HG02885 (cell line): ENCODE measurements around the gene IRS1.
"Not testable (repeated sequence)": the region's sequence is repeated elsewhere in the genome, so short reads cannot be mapped to it uniquely, and the experiment has no call there.

Experiments used
- ATAC-seq: cut with Tn5 transposase; IDR thresholded peaks from one replicate; pipeline ENCODE4 v1.9.1; 2021; ENCODE audit warnings: mild to moderate bottlenecking; ENCODE audit not compliant: unreplicated experiment, poor library complexity

Gene IRS1, protein sequence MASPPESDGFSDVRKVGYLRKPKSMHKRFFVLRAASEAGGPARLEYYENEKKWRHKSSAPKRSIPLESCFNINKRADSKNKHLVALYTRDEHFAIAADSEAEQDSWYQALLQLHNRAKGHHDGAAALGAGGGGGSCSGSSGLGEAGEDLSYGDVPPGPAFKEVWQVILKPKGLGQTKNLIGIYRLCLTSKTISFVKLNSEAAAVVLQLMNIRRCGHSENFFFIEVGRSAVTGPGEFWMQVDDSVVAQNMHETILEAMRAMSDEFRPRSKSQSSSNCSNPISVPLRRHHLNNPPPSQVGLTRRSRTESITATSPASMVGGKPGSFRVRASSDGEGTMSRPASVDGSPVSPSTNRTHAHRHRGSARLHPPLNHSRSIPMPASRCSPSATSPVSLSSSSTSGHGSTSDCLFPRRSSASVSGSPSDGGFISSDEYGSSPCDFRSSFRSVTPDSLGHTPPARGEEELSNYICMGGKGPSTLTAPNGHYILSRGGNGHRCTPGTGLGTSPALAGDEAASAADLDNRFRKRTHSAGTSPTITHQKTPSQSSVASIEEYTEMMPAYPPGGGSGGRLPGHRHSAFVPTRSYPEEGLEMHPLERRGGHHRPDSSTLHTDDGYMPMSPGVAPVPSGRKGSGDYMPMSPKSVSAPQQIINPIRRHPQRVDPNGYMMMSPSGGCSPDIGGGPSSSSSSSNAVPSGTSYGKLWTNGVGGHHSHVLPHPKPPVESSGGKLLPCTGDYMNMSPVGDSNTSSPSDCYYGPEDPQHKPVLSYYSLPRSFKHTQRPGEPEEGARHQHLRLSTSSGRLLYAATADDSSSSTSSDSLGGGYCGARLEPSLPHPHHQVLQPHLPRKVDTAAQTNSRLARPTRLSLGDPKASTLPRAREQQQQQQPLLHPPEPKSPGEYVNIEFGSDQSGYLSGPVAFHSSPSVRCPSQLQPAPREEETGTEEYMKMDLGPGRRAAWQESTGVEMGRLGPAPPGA (N-terminal part only)

DNA sequence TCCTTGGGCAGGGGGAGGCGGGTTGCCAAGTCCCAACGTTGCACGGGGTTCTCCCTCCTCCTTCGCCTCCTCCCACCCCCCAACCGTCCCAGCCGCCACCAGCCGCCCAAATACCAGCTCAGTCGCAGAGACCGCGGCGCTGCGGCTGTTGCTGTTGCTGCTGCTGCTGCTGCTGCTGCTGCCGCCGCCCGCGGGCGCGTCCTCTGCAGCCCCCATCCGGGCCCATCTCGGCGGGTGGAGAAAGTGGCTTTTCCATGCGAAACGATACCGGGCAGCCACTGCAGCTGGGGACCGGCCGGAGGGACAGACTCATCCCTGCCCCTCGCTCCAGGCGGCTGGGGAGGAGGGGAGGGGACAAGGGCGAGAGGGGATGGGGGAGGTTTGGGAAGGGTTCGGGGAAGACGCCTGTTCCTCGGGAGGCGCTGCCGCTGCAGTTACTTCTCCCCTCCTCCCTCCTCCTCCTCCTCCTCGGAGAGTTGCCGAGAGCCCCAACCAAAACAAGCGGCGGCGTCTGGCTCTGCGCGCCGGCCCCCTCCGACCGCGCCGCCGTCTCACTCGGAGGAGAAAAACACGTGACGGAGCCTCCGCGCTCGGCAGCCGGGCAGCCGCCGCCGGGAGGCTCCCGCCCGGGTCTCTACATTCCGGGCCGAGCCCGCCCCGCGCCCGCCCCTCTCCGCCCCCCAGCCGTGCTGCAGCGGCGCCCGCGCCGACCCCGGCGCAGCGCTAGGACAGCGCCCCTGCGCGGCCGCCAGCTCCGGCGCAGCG is at the start of gene IRS1:
TSS of gene IRS1 (minus strand) at position 610 of the 765 bp plus-strand sequence. CDS start 1,082 bp downstream, outside the sequence.
- ATAC-seq, result peak; percentile 38

DNA sequence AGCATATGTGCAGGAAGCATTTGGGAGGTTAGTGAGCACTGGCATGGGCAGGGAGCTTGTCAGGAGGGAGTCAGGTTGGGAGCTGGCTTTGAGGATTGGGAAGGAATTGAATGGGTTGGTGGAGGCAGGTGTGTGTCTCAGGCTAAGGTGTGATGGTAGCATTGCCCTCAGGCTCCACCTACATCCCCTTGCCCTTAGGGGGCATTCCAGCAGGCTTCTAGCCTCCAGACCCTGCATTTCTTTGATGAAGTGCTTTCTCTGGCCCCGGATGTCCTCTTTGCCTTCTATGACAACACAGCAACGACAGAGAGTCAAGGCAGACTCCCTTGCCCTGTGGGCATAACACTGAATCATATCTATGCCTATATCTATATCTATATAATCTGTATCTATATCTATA is 49.7 kb upstream of the IRS1 start:
- no peak for ATAC-seq

DNA sequence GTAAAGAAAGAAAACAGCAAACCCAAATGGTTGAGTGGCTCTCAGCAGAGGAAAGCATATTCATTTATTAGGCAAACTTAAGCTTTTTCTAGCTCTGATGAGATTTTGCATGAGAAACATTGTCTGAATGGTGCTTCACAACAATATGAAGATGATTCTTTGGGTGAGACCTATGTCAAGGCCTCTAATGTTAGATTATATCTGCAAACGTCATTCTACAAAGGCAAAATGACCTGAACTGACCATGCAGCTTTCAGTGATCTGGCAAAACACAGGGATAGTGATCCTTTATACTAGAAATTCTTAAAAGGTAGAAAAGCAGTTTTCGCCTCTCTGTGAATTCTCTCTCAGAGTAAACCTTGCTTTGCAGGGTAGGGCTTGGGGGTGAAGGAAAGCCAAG is 47.9 kb upstream of the IRS1 start:
- no peak for ATAC-seq

DNA sequence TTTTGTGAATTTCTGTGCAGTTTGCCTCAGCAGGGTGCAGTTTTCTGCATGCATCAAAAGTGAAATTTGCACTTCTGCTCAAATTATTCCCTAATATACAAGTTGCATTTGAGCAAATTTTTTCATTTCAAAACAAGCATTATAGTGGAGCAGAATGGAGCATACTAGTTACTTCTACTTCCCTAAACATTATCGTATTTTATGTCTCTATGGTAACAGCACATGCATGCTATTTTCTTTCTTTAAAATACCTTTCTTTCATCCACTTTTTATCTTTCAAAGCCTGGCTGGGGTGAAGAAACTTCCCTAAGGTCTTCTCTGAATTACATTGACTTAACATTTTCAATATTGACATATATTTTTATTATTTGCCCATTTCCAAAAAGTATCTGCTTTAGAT is 47.5 kb upstream of the IRS1 start:
- ATAC-seq, result no peak

DNA sequence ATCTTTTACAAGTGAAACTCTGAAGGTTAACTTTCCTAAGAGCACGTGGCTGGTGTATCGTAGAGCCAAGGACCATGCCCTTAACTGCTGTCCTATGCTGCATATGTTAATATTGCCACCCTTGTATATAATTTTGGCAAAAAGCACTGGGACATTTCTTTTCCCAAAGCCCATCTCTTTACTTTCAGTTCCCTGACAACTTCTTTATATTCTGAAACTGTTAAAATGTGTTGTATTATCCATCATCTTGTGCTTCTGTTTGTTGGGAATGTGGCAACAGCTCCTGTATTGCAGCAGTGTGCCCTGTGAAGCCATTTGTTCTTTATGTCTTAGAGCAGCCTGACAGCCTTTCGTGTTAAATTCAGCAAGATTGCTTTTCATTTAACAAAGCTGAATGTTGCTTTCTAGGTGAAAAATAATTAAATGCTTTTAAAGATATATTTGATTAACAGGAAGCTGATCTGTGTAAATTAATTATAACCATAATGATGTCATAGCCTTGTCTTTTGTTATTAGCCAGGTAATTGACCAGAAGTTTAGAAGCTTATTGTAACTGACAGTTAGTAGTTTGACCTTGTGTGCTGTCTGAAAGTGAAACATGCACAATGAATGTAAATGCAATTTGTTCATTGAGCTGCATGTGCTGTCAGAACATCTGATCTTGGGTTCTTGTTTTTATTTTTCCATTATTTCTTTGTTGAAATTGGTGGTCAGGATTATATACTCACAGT is 45.9 kb upstream of the IRS1 start:
- peak; percentile 67 for ATAC-seq

DNA sequence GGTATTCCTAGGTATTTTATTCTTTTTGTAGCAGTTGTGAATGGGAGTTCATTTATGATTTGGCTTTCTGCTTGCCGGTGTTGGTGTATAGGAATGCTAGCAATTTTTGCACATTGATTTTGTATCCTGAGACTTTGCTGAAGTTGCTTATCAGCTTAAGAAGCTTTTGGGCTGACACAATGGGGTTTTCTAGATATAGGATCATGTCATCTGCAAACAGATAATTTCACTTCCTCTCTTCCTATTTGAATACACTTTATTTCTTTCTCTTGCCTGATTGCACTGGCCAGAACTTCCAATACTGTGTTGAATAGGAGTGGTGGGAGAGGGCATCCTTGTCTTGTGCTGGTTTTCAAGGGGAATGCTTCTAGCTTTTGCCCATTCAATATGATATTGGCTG is 43.4 kb upstream of the IRS1 start:
- not testable (repeated sequence) for ATAC-seq

DNA sequence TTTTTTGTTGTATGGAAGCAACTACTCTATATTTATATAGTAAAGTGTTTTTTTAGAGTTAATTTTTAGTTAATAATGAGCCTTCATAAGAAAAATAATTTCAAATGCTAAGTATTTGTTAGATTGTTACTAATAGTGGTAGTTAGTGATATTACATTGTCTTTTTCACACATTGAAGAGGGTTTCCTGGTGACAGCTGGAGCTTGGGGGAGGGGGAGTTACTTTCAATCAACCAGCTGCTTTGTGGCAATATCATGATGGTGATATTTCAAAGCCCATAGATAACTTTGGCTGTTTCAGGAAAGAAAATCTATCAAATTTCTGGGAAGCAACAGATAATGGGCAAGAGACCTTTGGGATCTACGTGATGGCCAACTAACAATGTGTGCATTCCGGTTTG is 40.3 kb upstream of the IRS1 start:
- ATAC-seq, result no peak

DNA sequence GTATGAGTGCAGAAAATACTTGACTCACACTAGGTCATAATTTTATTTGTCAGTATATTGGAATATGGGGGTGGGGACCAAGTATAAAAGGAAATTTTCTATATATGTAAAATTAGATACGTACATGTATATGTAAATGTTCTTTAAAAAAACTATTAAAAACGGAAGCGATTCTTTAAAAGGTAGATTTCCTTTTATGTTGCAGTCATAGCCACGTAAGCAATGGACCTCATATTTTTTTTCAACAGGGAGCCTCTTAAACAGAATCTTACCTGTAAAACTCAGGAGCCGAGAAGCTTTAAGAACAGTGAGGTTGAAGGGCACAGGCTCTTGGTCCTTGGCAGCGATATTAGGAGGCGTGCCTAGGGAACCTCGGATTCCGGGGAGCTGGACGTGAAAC is 39.5 kb upstream of the IRS1 start:
- ATAC-seq, result no peak

DNA sequence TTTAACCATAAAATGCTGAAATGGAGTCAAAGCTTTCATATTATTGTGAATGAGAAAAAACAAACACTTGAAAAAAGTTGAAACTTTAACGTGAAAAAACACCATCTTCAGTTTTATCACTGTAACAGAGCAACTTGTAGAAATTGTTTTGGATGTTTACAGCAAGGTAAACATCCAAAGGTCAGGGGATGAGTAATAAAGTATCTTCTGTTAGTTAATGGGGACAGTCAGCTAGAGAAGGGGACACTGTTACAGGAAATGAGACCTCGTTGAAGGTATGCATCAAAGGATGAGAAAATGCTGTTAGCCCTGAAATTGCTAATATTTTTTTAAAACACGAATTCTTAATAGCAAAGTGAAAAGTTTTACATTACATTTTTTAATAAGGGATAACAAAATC is 39.1 kb upstream of the IRS1 start:
- no peak for ATAC-seq

DNA sequence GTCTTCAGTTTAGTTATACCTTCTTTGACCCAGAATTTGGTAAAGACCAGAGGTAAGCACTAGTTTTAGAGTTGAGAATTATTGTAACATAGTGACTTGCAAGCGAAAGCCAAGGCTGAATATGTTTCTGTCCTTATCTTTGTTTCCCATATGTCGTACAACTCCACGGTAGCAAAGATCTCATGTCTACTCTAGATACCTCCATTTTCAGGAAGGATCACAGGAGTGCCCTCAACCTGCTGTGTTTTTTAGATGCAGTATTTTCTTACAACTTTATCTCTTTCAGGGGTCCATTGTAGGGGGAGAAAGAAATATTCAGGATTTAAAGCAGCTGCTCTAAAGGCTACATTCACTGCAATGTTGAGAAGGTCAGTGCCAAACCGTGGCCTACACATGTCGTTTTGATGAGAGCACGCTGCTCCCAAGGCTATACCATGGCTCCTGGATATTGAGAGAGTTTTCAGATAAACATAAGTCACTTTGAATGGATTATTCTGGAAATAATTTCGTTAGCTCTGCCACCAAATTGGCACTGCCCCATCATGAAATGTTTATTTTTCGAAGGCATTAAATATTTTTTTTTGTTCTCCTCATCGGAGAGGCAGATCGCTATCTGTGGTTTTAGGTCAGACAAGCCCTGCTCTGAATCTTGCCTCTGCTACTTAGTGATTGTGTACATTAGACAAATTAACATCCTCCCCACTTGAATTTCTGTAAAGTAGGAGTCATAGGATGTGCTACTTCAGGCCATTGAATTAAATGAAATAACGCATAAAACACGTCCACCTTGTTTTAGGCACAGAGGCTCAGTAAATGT is 38.4 kb upstream of the IRS1 start:
- ATAC-seq, result no peak

DNA sequence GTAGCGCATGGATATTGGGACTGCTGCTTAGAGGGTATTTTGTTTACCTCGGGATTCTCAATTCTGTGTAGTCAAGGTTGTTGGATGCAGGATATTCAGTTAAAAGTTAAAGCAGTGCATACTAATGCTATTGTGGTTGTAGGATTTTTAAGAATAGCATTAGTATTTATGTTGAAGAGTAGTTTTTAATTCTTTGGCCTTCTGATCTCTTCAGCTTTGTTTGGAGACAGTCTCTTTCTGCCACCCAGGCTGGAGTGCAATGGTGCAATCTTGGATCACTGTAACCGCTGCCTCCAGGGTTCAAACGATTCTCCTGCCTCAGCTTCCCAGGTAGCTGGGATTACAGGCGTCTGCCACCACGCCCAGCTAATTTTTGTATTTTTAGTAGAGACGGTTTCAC is 37.7 kb upstream of the IRS1 start:
- ATAC-seq, result no peak

DNA sequence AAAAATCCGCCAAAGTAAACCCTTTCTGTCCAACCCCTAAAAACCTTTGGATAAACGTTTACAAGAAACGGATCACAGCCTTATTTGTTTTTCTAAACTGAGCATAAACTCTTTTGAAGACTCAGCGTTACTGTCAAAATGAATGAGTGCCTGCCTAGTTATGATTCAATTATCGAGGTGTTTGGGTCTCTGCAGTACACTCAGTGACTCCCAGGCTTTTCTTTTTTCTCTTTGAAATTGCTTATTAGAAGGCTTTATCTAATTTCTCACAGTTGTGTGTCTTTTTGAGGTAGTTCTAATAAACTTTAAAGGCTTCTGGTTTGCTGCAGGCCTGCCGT is 36.9 kb upstream of the IRS1 start:
- peak; percentile 14 for ATAC-seq

DNA sequence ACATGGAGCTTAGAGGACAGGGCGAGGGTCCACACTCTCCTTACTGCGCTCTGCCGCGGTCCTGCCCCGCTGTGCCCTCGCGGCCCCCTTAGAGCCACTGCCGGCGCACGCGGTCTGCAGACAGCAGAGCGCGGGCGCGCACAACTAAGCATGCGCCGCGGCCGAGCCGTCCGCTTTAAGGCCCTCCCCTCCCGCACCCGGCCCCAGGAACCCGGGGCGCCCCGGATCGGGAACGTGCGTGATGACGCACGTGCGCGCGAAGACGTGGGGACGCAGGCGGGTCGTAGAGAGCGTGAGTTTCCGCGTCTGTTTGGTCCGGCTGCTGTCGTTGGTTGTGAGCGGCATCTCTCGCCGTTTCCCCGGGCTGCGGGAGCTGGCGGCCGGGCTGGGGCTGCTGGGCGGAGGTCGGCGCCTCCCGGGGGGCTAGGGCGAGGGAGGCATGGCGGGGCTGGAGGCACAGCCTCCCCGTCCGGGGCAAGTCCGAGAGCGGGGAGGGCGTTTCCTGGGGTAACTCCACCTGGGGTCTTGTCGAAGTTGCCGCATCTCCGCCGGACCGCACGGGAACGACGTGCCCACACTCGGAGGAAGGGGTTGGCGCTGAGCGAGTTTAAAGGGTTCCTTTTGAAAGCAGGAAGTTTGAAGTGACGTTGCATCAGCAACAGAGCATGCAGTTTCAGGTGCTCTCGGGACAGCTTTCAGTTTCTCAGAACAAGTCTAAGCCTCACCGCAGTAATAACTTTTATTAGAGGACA is 36.4 kb upstream of the IRS1 start, which contains the start of gene RHBDD1:
TSS of gene RHBDD1 (plus strand) at position 259 of the 752 bp plus-strand sequence. CDS start 28,640 bp downstream, outside the sequence.
- ATAC-seq, result peak; percentile 84

DNA sequence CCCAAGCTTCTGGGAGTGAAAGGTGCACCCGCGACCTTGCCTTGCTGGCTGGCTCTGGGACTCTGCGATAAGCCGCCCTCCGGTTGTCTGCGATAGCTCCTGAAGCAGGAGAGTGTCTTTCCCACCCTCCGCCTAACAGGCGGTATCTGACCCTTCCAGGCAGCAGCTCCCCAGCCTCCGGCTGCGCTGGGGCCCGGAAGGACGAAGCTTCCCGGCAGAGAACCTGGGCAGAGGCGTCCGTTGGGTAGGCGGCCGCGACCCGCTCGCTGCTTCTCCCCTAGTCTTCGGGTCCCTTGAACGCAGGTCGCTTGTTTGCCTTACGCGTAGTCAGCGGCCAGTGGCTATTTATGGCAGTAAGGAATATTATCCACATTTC is 35.8 kb upstream of the IRS1 start:
- ATAC-seq, result peak; percentile 17

DNA sequence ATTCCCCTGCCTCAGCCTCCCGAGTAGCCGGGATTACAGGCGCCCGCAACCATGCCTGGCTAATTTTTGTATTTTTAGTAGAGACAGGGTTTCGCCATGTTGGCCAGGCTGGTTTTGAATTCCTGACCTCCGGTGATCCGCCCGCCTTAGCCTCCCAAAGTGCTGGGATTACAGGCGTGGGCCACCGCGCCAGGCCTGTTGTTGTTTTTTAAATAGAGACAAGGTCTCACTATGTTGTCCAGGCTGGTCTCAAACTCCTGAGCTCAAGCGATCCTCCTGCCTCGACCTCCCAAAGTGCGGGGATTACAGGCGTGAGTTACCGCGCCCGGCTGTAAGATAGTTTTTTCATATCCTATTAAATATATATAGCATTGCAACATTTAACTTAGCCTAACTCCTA is 35.3 kb upstream of the IRS1 start:
- not testable (repeated sequence) for ATAC-seq

DNA sequence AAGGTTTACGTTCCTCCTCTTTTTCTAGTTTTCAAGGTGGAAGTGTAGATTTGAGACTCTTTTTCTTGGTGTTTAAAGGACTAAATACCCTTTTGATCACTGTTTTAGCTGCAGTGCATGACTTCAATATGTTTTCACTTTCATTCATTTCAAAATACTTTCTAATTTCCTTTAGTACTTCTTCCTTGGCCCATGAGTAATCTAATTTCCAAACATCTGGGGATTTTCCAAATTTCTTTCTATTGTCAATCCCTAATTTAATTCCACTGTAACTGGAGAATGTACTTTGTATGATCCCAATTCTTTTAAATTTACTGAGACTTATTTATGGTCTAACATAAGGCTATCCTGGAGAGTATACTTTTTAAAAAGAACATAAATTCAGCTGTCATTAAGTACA is 32.4 kb upstream of the IRS1 start:
- no peak for ATAC-seq

DNA sequence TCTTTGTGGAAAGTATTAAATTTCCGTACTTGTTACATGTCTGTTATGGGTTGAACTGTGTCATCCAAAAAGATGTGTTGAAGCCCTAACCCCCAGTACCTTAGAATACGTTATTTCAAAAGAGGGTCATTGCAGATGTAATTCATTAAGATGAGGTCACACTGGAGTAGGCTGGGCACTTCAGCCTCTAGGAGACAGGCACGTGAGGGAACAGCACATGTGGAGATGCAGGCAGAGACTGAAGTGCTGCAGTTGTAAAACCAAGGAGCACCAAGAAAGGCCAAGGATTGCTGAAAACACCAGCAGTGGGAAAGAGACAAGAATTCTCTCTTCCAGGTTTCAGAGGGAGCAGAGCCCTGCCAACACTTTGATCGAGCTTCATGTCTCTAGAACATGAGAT is 31.6 kb upstream of the IRS1 start:
- no peak for ATAC-seq
